Activated CD8-positive, alpha-beta memory T cell treated with anti-CD3 and anti-CD28 coated beads, Interleukin-2, amount 50 U/mL, for 1 hour (primary cell): ENCODE measurements around the gene NAPG.
"Not testable (repeated sequence)": the region's sequence is repeated elsewhere in the genome, so short reads cannot be mapped to it uniquely, and the experiment has no call there.

Experiments
- DNase-seq: peaks from one replicate; pipeline ENCODE4 v3.0.0-alpha.2; 2020; ENCODE audit errors: extremely low read depth

The NAPG gene

DNA sequence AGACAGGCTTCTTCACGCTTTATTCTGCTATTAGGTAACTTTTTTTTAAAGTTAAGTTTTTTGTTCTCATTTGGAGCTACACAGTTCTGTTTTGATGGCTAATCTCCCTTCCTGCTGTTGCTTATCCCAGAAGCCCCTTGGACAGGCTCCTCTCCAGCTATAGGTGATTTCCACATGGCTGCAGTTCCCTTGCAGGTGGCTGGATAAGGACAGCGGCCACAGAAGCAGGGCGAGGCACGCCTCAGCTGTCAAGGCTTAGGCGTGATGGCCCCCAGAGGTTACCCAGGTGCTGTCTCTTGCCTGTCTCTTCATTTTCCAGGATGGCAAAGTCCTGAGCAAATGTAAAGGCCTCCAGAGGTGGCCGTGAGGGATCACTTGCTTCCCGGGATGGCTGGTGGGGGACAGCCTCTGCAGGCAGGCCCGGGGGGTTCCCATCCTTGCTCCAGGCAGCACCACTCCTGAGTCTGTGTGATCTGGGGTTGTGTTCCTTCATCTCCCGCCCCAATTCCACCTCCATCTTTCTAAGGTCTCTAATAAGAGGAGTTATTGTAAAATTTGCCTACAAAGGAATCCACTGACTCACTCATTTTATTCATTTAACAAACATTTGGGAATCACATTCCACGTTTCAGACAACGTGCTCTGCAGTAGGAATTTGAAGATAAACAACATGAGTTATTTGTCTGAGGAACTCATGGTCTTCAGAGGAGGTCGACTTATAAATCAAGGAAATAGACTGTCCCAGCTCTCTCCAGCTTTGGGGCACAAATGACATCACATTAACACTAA, 53.4 kb downstream of the NAPG start:
- no peak for DNase-seq

DNA sequence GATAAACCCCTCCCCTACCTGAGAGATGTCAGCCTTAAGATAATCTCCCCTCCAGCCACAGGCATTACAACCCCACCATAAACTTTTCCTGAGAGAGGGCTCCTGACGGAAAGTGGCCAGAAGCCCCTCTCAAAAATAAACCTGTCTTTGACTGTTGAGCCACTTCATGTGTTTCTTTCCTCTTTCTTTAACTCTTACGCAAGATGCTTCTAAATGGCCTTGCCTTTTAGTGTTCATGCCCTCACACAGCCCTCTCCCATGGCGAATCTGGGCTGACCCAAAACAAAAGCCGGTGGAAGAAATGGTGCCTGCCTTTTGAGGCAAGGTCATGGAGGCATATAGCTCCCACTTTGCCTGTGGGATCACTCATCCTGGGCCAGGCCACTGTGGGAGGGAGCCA, 54.4 kb downstream of the NAPG start:
- no peak for DNase-seq

DNA sequence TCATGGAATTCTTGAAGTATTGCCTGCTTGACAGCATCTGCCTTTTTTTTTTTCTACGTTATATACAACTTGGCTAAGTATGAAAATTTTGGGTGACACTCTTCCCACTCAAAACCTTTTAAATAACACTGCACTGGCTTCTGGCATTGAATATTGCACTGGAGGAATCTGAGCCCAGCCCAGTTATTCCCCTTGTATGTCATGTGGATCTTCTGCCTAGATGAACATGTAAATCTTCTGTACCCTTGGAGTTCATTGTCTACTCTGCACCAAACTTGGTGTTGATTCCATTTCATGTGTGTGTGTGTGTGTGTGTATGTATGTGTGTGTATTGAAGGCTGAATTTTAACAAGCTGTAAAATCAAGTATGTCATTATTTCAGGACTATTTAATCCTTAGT, 59.4 kb downstream of the NAPG start:
- DNase-seq, result no peak

DNA sequence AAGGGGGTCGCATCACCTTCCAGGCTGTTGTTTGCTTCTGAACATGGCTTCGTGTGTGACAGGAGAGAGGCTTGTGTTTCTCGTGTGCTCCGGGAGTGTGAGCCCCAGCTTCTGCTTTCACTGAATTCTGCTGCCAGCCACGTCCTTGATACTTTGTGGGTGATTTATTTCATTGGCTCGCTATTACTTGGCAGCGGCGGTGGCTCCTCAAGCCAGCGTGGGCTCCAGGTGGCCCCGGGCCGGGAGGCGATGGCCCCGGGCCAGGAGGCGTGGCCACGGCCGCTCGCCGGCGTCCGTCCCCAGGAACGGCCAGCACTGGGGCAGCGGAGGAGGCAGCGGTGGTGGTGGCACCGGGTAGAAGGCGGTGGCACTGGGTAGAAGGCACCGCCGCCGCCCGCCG, 63.1 kb downstream of the NAPG start:
- DNase-seq, result no peak

DNA sequence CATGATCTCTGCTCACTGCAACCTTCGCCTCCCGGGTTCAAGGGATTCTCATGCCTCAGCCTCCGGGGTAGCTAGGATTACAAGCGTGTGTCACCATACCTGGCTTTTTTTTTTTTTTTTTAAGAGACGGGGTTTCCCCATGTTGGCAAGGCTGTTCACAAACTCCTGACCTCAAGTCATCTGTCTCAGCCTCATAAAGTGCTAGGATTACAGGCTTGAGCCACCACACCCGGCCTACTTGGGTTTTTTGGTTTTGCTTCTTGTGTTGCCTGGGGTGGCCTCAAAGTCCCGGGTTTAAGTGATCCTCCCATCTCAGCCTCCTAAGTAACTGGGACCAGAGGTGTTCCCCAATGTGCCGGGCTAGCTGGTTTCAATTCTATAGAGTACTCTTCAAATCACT, 64.6 kb downstream of the NAPG start:
- no peak for DNase-seq

DNA sequence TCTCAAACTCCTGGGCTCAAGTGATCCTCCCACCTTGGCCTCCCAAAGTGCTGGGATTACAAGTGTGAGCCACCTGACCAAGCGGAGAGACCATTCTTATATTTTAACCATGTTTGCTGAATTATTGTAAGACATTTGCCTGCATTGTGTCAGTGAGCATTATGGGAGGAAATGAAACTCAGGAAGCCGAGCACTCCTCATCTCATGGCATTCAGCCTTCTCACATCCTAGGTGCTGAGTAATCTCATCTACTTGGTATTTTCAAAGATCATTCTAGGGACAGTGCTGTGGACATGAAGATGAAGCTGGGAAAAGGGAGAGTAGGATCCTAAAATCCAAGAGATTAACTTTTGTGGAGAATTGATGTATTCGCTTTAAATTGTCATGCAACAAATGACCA, 66.1 kb downstream of the NAPG start:
- no peak for DNase-seq

DNA sequence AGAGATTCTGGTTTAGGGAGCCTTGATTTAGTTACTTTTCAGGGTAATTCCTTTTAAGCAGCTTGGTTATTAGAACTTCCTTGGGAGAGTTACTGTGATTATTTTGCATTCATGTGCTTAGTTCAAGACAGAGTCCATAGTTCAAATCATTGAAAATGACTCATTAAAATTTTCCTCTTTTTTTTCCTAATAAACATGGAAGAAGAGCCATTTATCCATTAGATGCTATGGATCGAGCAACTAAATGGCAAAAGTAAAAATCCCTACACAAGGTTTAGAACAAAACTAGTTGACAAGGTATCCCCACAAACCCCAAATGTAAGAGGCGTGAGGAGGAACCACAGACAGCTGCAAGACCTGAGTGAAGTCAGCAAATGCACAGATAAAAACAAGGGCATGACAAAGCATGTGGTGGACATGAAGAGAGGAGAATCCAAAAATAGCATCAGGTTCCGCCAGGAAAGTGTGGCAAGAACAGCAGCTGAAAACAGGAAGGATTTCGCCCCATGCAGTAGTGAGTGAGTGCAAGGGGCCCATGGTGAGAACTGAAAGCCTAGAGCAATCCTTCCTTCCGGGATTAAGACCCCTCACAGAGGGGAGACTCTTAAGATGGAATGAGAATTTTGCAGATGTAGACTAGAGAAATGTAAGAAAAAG, 67.7 kb downstream of the NAPG start:
- DNase-seq, result not testable (repeated sequence)

DNA sequence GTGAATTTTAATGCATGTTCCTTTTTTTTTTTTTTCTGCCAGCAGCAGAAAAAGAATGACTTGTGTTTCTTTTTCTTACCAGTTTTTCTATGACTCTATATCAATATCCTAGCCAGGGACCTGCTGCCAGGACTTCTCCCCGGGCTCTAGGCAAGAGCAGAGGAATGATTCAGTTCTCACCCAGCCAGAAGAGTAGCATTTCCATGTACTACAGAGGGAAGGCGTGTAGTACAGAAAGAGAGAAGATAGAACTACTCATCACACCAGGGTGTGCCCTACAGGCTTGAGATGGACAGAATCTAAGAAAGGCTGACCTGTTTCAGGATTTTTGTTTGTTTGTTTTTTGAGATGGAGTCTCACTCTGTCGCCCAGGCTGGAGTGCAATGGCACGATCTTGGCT, 70.1 kb downstream of the NAPG start:
- not testable (repeated sequence) for DNase-seq

DNA sequence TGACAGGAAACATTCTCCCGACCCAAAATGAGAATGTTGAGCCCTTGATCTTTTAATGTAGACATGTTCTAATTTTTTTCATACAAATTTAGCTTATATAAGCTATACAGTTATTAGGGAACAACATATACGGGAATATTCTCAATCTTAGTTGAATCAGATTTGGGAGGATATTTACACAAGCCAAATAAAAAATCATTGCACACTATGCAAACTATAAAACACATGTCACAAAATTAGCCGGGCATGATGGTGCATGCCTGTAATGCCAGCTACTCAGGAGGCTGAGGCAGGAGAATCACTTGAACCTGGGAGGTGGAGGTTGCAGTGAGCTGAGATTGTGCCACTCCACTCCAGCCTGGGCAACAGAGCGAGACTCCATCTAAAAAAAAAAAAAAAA, 71.9 kb downstream of the NAPG start:
- not testable (repeated sequence) for DNase-seq

DNA sequence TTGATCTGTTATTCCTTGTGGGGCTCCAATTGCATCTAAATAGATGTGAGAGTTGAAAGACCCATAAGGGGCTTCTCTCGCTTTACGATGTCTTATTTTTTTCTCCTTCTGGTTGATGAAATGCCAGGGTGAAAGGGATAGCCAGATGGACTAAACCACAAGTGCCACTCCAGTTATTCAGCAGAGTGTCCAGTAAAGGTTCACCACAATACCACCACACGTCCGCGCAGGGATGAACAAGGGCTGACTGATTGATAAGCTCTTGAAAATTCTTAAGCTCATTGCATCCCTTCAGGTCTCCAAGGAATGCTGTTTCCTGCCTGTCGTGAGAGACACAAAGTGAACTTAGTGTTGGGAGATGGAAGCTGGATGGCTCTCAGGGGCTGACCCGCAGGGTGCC, 74.9 kb downstream of the NAPG start:
- not testable (repeated sequence) for DNase-seq
